CD14-positive monocyte (primary cell): ENCODE data around the gene IFITM2. TPM values are rescaled to one million over a fixed set of nuclear protein-coding genes. Genes with fewer than 3 reads are reported as not detected.
A peak's percentile ranks its signal among the peaks of the same experiment; 100 is the strongest.

Source experiments
- DNase-seq, 3 donors: peaks; one replicate each; pipeline ENCODE4 v3.0.0-alpha.2; 2011 to 2022
- H2AFZ ChIP-seq: 2 replicates; pipeline ENCODE4 v1.6.0; 2012; ENCODE audit warnings: mild to moderate bottlenecking, low read depth, low read length, inconsistent platforms; ENCODE audit not compliant: insufficient read depth, poor library complexity, severe bottlenecking
- H3K27ac ChIP-seq, 2 donors: 1 replicate in 1 of 2; 2 replicates in 1 of 2; pipeline ENCODE4 v1.5.1; 2012 to 2013; ENCODE audit warnings: low read length in 2 of 2, control low read depth in 1 of 2, inconsistent platforms in 1 of 2, low read depth in 1 of 2, mild to moderate bottlenecking in 1 of 2
- H3K27me3 ChIP-seq, 2 donors: one replicate each; pipeline versions ENCODE4 v1.6.0 to v1.6.1; 2011 to 2013; ENCODE audit warnings: low read length in 2 of 2; ENCODE audit not compliant: control insufficient read depth in 2 of 2, insufficient read depth in 2 of 2
- H3K36me3 ChIP-seq, 2 donors: replicated peaks in 1 of 2; 1 replicate in 1 of 2; 2 replicates in 1 of 2; pipeline versions ENCODE4 v1.5.1 to v1.6.1; 2012 to 2013; ENCODE audit warnings: low read length in 2 of 2, control low read depth in 1 of 2, inconsistent platforms in 1 of 2, mild to moderate bottlenecking in 1 of 2; ENCODE audit not compliant: insufficient read depth in 2 of 2, control insufficient read depth in 1 of 2
- H3K4me1 ChIP-seq, 2 donors: 1 replicate in 1 of 2; 2 replicates in 1 of 2; pipeline versions ENCODE4 v1.5.1 to v1.6.1; 2012 to 2013; ENCODE audit warnings: low read length in 2 of 2, control low read depth in 1 of 2, inconsistent platforms in 1 of 2, mild to moderate bottlenecking in 1 of 2, moderate library complexity in 1 of 2; ENCODE audit not compliant: insufficient read depth in 2 of 2, control insufficient read depth in 1 of 2
- H3K4me2 ChIP-seq: replicated peaks from 2 replicates; pipeline ENCODE3; 2012; ENCODE audit warnings: low read length, moderate library complexity, mild to moderate bottlenecking; ENCODE audit not compliant: poor library complexity, severe bottlenecking; ENCODE audit errors: extremely low read depth
- H3K4me3 ChIP-seq, 3 experiments: fragments of 200-600 bp in 1 of 3; sonication (generic) in 1 of 3; replicated peaks in 1 of 3; 1 replicate in 2 of 3; 2 replicates in 1 of 3; pipeline ENCODE4 v1.5.1; 2011 to 2013; ENCODE audit warnings: low read length in 3 of 3, mild to moderate bottlenecking in 3 of 3, control low read depth in 2 of 3, low read depth in 2 of 3, inconsistent platforms in 1 of 3, moderate library complexity in 1 of 3
- H3K79me2 ChIP-seq: 2 replicates; pipeline ENCODE4 v1.6.0; 2012; ENCODE audit warnings: mild to moderate bottlenecking, control low read depth, inconsistent platforms, low read length, moderate library complexity; ENCODE audit not compliant: insufficient read depth
- H3K9ac ChIP-seq: 2 replicates; pipeline ENCODE4 v1.6.0; 2017; ENCODE audit warnings: low read length, mild to moderate bottlenecking; ENCODE audit not compliant: insufficient read depth, poor library complexity, severe bottlenecking
- H3K9me3 ChIP-seq, 2 donors: replicated peaks in 1 of 2; 1 replicate in 1 of 2; 2 replicates in 1 of 2; pipeline versions ENCODE4 v1.5.1 to v1.6.1; 2012 to 2013; ENCODE audit warnings: low read length in 2 of 2, control low read depth in 1 of 2; ENCODE audit not compliant: control insufficient read depth in 1 of 2, insufficient read depth in 1 of 2
- H4K20me1 ChIP-seq: 2 replicates; pipeline ENCODE4 v1.6.0; 2012; ENCODE audit warnings: mild to moderate bottlenecking, low read length, control low read depth, moderate library complexity; ENCODE audit not compliant: insufficient read depth
- H3K27ac Mint-ChIP-seq, 7 donors: one replicate each; pipeline ENCODE4 v1.8.0; 2020; ENCODE audit warnings: mild to moderate bottlenecking in 7 of 7, mixed read lengths in 7 of 7, moderate library complexity in 6 of 7, inconsistent platforms in 2 of 7
- H3K27me3 Mint-ChIP-seq, 3 donors: one replicate each; pipeline ENCODE4 v1.8.0; 2021 to 2022; ENCODE audit warnings: low read depth in 3 of 3, mild to moderate bottlenecking in 3 of 3, mixed read lengths in 3 of 3, moderate library complexity in 3 of 3, inconsistent platforms in 1 of 3
- H3K36me3 Mint-ChIP-seq, 2 donors: one replicate each; pipeline ENCODE4 v1.8.0; 2020; ENCODE audit warnings: mixed read lengths in 2 of 2, inconsistent platforms in 1 of 2, mild to moderate bottlenecking in 1 of 2
- H3K4me1 Mint-ChIP-seq: one replicate; pipeline ENCODE4 v1.8.0; 2020; ENCODE audit warnings: mild to moderate bottlenecking, mixed read lengths
- H3K4me3 Mint-ChIP-seq, 2 donors: one replicate each; pipeline ENCODE4 v1.8.0; 2020; ENCODE audit warnings: mild to moderate bottlenecking in 2 of 2, mixed read lengths in 2 of 2, moderate library complexity in 1 of 2
- H3K9me3 Mint-ChIP-seq, 7 donors: one replicate each; pipeline ENCODE4 v1.8.0; 2020 to 2022; ENCODE audit warnings: mixed read lengths in 7 of 7, mild to moderate bottlenecking in 6 of 7, moderate library complexity in 6 of 7, inconsistent platforms in 2 of 7
- WGBS: methylation state at CpG from one replicate; pipeline ENCODE4 v1.1.5; 2013; ENCODE audit warnings: missing lambda C conversion rate; ENCODE audit not compliant: insufficient coverage; 5-methylcytosine and 5-hydroxymethylcytosine counted together
- intact Hi-C, 2 donors: fragments of 100-400 bp; cut with micrococcal nuclease; formaldehyde crosslinking; loops; one replicate each; pipeline versions ENCODE4 v1.15.0 to v1.15.1; 2023
- polyA plus RNA-seq, 3 donors: library from polyadenylated mRNA; depleted of rRNA in 1 of 3; unstranded in 2 of 3; stranded (reverse) in 1 of 3; fragments of 300-500 nt in 2 of 3; fragments of >200 nt in 1 of 3; fragmentation: Illumina TruSeq in 2 of 3; gene quantifications; 1 replicate in 2 of 3; 2 replicates in 1 of 3; pipeline ENCODE4 v1.2.3, GENCODE V29; 2012 to 2021
- TF ChIP-seq, protein P1 (sequence below): fragments of 200-600 bp; IDR thresholded peaks from one replicate; pipeline ENCODE4 v1.8.0; 2022; ENCODE audit warnings: antibody characterized with exemption, mild to moderate bottlenecking

The IFITM2 gene
- polyA plus RNA-seq, 3 donors: 625 to 1,147 (median 705) TPM

- TF ChIP-seq, protein P1, sequence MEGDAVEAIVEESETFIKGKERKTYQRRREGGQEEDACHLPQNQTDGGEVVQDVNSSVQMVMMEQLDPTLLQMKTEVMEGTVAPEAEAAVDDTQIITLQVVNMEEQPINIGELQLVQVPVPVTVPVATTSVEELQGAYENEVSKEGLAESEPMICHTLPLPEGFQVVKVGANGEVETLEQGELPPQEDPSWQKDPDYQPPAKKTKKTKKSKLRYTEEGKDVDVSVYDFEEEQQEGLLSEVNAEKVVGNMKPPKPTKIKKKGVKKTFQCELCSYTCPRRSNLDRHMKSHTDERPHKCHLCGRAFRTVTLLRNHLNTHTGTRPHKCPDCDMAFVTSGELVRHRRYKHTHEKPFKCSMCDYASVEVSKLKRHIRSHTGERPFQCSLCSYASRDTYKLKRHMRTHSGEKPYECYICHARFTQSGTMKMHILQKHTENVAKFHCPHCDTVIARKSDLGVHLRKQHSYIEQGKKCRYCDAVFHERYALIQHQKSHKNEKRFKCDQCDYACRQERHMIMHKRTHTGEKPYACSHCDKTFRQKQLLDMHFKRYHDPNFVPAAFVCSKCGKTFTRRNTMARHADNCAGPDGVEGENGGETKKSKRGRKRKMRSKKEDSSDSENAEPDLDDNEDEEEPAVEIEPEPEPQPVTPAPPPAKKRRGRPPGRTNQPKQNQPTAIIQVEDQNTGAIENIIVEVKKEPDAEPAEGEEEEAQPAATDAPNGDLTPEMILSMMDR: no peak
- no peaks in the 10 kb centered on the region for H3K9me3 ChIP-seq
- H3K9ac ChIP-seq: no peak overlapping the region
- WGBS: 91% methylated on average over 5 of the region's 12 CpGs
- intact Hi-C loops: loop anchor here in 1 of 2 donors (5.0 to 10.0 kb wide), 2 partner anchors 48 to 100 kb away; partner anchors contain the start of gene IFITM2
- H3K4me1 ChIP-seq: peaks cover 18 to 33% of the 10 kb centered on the region in 2 donors
- H4K20me1 ChIP-seq: no peaks in the 10 kb centered on the region
- Mint-ChIP-seq H3K36me3 (no peaks in the 10 kb centered on the region), H3K4me1 (peaks cover 28% of the 10 kb centered on the region), H3K4me3 (peak overlapping the region in 1 of 2 donors; percentile 56), H3K27ac (peak overlapping the region in 2 of 7 donors; percentile 20 to 62), H3K27me3 (peaks cover 21 to 57% (median 31%) of the 10 kb centered on the region in 3 donors), H3K9me3 (no peaks in the 10 kb centered on the region)
- DNase-seq: no peak
- no peaks in the 10 kb centered on the region for H3K36me3 ChIP-seq
- no peak overlapping the region for H2AFZ ChIP-seq
- H3K4me3 ChIP-seq: no peak overlapping the region
- peaks cover 0 to 22% of the 10 kb centered on the region in 2 donors for H3K27me3 ChIP-seq
- no peak overlapping the region for H3K27ac ChIP-seq
- H3K79me2 ChIP-seq: no peaks in the 10 kb centered on the region
- H3K4me2 ChIP-seq: no peak overlapping the region
Observed at GRCh38 chr11:352456-353031, 44.9 kb downstream of the IFITM2 start.

DNA sequence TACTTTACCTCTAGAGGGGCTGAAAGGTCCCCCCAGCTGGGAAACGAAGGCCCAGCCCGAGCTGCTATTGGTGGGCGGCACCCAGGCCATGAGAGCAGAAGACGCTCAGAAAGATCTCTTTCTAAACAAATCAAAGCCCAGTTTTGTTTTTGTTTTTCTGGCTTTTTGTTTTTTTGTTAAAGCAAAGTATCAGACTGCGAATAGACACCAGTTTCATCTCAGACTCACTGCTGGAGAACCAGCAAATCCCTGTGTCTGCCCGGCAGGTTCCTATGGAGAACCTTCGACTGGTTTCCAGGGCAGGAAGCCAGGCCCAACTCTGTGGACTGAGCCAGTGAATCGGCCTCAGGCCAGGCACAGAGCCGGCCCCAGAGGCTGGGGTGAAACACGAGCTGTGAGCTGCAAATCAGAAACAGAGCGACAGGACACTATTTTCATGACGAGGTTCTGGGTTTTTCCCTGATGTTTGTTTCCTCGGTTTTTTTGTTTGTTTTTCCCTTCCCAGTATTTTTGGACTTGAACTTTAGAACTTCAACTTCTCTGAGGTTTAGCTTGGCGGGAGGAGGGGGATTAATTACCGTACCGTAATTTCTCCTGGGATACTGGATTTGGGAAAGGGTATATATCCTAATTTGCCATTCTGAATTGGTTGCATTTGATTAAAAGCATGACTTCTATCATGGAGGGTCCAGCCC lies 45.7 kb downstream of the IFITM2 start:
- H3K9ac ChIP-seq: no peak overlapping the region
- no peak overlapping the region for H2AFZ ChIP-seq
- Mint-ChIP-seq H3K4me3 (peak overlapping the region in 1 of 2 donors; percentile 56), H3K4me1 (peaks cover 26% of the 10 kb centered on the region), H3K27ac (peak overlapping the region in 1 of 7 donors; percentile 62), H3K27me3 (peaks cover 21 to 52% (median 28%) of the 10 kb centered on the region in 3 donors), H3K36me3 (no peaks in the 10 kb centered on the region), H3K9me3 (peaks cover 0 to 3% (median 0%) of the 10 kb centered on the region in 7 donors)
- intact Hi-C loops: loop anchor here in 1 of 2 donors (5.0 to 10.0 kb wide), 2 partner anchors 49 to 101 kb away; partner anchors contain the start of gene IFITM2
- no peak overlapping the region for H3K27ac ChIP-seq
- H3K79me2 ChIP-seq: no peaks in the 10 kb centered on the region
- H3K36me3 ChIP-seq: no peaks in the 10 kb centered on the region
- H3K9me3 ChIP-seq: no peaks in the 10 kb centered on the region
- no peaks in the 10 kb centered on the region for H4K20me1 ChIP-seq
- H3K4me3 ChIP-seq: no peak overlapping the region
- TF ChIP-seq, protein P1: no peak
- peaks cover 0 to 26% of the 10 kb centered on the region in 2 donors for H3K27me3 ChIP-seq
- WGBS: 66% methylated on average over 7 of the region's 16 CpGs
- no peak overlapping the region for H3K4me2 ChIP-seq
- H3K4me1 ChIP-seq: peaks cover 16 to 31% of the 10 kb centered on the region in 2 donors
- DNase-seq: no peak
